GM23338 (cell line): ENCODE measurements around the gene C16orf95. TPM values are rescaled to one million over a fixed set of nuclear protein-coding genes. Genes with fewer than 3 reads are reported as not detected.

Experiments used
- ATAC-seq: fragments of 200-7000 bp; cut with Tn5 transposase; 3 replicates; pipeline ENCODE4 v1.9.1; 2020
- DNase-seq: peaks from one replicate; pipeline ENCODE4 v3.0.0-alpha.2; 2015; ENCODE audit warnings: low spot score
- H2AFZ ChIP-seq: fragments of 200-600 bp; sonication (generic); 2 replicates; pipeline ENCODE4 v1.8.0; 2016; ENCODE audit warnings: antibody characterized with exemption, mild to moderate bottlenecking, moderate library complexity
- H3F3A ChIP-seq: fragments of 200-600 bp; sonication (generic); replicated peaks from 2 replicates; pipeline ENCODE4 v1.8.0; 2017; ENCODE audit warnings: antibody characterized with exemption, mixed run types, low read depth
- H3K27ac ChIP-seq: fragments of 200-600 bp; sonication (generic); 2 replicates; pipeline ENCODE4 v1.6.1; 2016; ENCODE audit warnings: low read depth
- H3K27me3 ChIP-seq: fragments of 200-600 bp; sonication (generic); 2 replicates; pipeline ENCODE4 v1.8.0; 2016; ENCODE audit warnings: mild to moderate bottlenecking, mixed run types, moderate library complexity; ENCODE audit not compliant: insufficient read depth
- H3K36me3 ChIP-seq: fragments of 200-600 bp; sonication (generic); 2 replicates; pipeline ENCODE4 v1.8.0; 2016; ENCODE audit warnings: mild to moderate bottlenecking; ENCODE audit not compliant: insufficient read depth
- H3K4me1 ChIP-seq: fragments of 200-600 bp; sonication (generic); 2 replicates; pipeline ENCODE4 v1.8.0; 2016; ENCODE audit warnings: mild to moderate bottlenecking, moderate library complexity; ENCODE audit not compliant: insufficient read depth
- H3K4me2 ChIP-seq: fragments of 200-600 bp; sonication (generic); 2 replicates; pipeline ENCODE4 v1.7.1; 2017; ENCODE audit warnings: mixed run types
- H3K4me3 ChIP-seq: fragments of 200-600 bp; sonication (generic); 2 replicates; pipeline ENCODE4 v1.6.1; 2016; ENCODE audit warnings: mixed run types
- H3K79me2 ChIP-seq: fragments of 200-600 bp; sonication (generic); replicated peaks from 2 replicates; pipeline ENCODE4 v1.8.0; 2017; ENCODE audit warnings: mild to moderate bottlenecking; ENCODE audit not compliant: insufficient read depth
- H3K9me2 ChIP-seq: fragments of 200-600 bp; sonication (generic); 2 replicates; pipeline ENCODE4 v1.8.0; 2017; ENCODE audit not compliant: insufficient read depth
- H4K20me1 ChIP-seq: fragments of 200-600 bp; sonication (generic); replicated peaks from 2 replicates; pipeline ENCODE4 v1.8.0; 2017; ENCODE audit warnings: mild to moderate bottlenecking; ENCODE audit not compliant: insufficient read depth
- H3K27ac Mint-ChIP-seq: 2 replicates; pipeline ENCODE4 v1.8.0; 2020; ENCODE audit warnings: inconsistent platforms, mild to moderate bottlenecking, moderate library complexity, mixed read lengths
- H3K27me3 Mint-ChIP-seq: 3 replicates; pipeline ENCODE4 v1.8.0; 2022; ENCODE audit warnings: low read depth, mild to moderate bottlenecking, moderate library complexity, mixed read lengths, inconsistent platforms; ENCODE audit not compliant: insufficient read depth, poor library complexity
- H3K36me3 Mint-ChIP-seq: 3 replicates; pipeline ENCODE4 v1.8.0; 2021; ENCODE audit warnings: low read depth, mild to moderate bottlenecking, inconsistent platforms, moderate library complexity, mixed read lengths
- H3K4me1 Mint-ChIP-seq: 3 replicates; pipeline ENCODE4 v1.8.0; 2020; ENCODE audit warnings: mild to moderate bottlenecking, inconsistent platforms, mixed read lengths
- H3K4me3 Mint-ChIP-seq: 3 replicates; pipeline ENCODE4 v1.8.0; 2021; ENCODE audit warnings: moderate library complexity, mild to moderate bottlenecking, inconsistent platforms, mixed read lengths
- H3K9me3 Mint-ChIP-seq: 3 replicates; pipeline ENCODE4 v1.8.0; 2020; ENCODE audit warnings: moderate library complexity, mild to moderate bottlenecking, inconsistent platforms, mixed read lengths
- CREB1 ChIP-seq: fragments of 250-450 bp; sonication (Bioruptor Pico); IDR thresholded peaks from 2 replicates; pipeline ENCODE4 v1.5.0; 2020; ENCODE audit warnings: low read depth, mild to moderate bottlenecking, moderate library complexity
- CTCF ChIP-seq, 2 experiments: fragments of 200-600 bp in 1 of 2; sonication (generic) in 1 of 2; conservative IDR thresholded peaks; 2 replicates each; pipeline versions ENCODE4 v1.5.1 to v1.6.1; 2016 to 2017; ENCODE audit warnings: antibody characterized with exemption in 2 of 2, low read depth in 2 of 2, mild to moderate bottlenecking in 2 of 2, moderate library complexity in 1 of 2
- EZH2 ChIP-seq: fragments of 200-600 bp; sonication (generic); IDR thresholded peaks from one replicate; pipeline ENCODE4 v1.8.0; 2017; ENCODE audit warnings: antibody characterized with exemption, mild to moderate bottlenecking, low read depth; ENCODE audit not compliant: unreplicated experiment
- EZH2phosphoT487 ChIP-seq: fragments of 200-600 bp; sonication (generic); IDR thresholded peaks from one replicate; pipeline ENCODE4 v1.8.1; 2018; ENCODE audit warnings: antibody characterized with exemption; ENCODE audit not compliant: unreplicated experiment
- JUNB ChIP-seq: IDR thresholded peaks from one replicate; pipeline ENCODE4 v1.6.1; 2016; ENCODE audit warnings: antibody characterized with exemption; ENCODE audit not compliant: unreplicated experiment
- NANOG ChIP-seq: IDR thresholded peaks from 2 replicates; pipeline ENCODE4 v1.6.1; 2016; ENCODE audit warnings: antibody characterized with exemption, borderline replicate concordance
- POLR2AphosphoS5 ChIP-seq: IDR thresholded peaks from 2 replicates; pipeline ENCODE4 v1.6.1; 2016; ENCODE audit warnings: antibody characterized with exemption, low read depth
- STAT1 ChIP-seq: IDR thresholded peaks from one replicate; pipeline ENCODE4 v1.6.1; 2016; ENCODE audit warnings: antibody characterized with exemption; ENCODE audit not compliant: unreplicated experiment
- ZNF114 ChIP-seq: fragments of 250-450 bp; sonication (Bioruptor Pico); IDR thresholded peaks from 2 replicates; pipeline ENCODE4 v1.5.0; 2020; ENCODE audit warnings: mild to moderate bottlenecking, moderate library complexity
- ZNF331 ChIP-seq: fragments of 250-450 bp; sonication (Bioruptor Pico); IDR thresholded peaks from 2 replicates; pipeline ENCODE4 v1.5.0; 2020; ENCODE audit warnings: low read depth, mild to moderate bottlenecking, moderate library complexity
- ZNF462 ChIP-seq: fragments of 250-450 bp; sonication (Bioruptor Pico); IDR thresholded peaks from 2 replicates; pipeline ENCODE4 v1.5.0; 2020; ENCODE audit warnings: mild to moderate bottlenecking, moderate library complexity
- polyA plus RNA-seq: library from polyadenylated mRNA; unstranded; fragments of >200 nt; fragmentation: Nextera tagmentation; extraction: Ambion mirVana; gene quantifications from 2 replicates; pipeline ENCODE4 v1.2.1, GENCODE V29; 2016
- total RNA-seq: library from RNA; depleted of rRNA; stranded (reverse); fragments of >200 nt; shearing (Covaris generic); gene quantifications from 2 replicates; pipeline ENCODE4 v1.2.3, GENCODE V29; 2014
- TF ChIP-seq, protein P1 (sequence below): IDR thresholded peaks from one replicate; pipeline ENCODE4 v1.6.1; 2018; ENCODE audit warnings: antibody characterized with exemption; ENCODE audit not compliant: unreplicated experiment
- TF ChIP-seq, protein P2 (sequence below): IDR thresholded peaks from 2 replicates; pipeline ENCODE4 v1.6.1; 2016; ENCODE audit warnings: antibody characterized with exemption

Gene C16orf95
- total and polyA plus RNA-seq, 2 experiments from 2014 or later = 1.2 to 3.9 TPM

- Histone ChIP-seq H3K4me3 (no peak overlapping the region), H3K27ac (no peak overlapping the region), H3F3A (no peaks in the 10 kb centered on the region), H3K36me3 (no peaks in the 10 kb centered on the region), H3K9me2 (no peaks in the 10 kb centered on the region), H2AFZ (no peak overlapping the region), H3K4me2 (no peak overlapping the region), H3K79me2 (no peaks in the 10 kb centered on the region), H3K4me1 (no peaks in the 10 kb centered on the region), H3K27me3 (no peaks in the 10 kb centered on the region), H4K20me1 (no peaks in the 10 kb centered on the region)
- Mint-ChIP-seq H3K9me3 (no peaks in the 10 kb centered on the region; the same call in 2 of the 3 replicates), H3K36me3 (no peaks in the 10 kb centered on the region; the same call in 2 of the 3 replicates), H3K27ac (no peak overlapping the region), H3K4me3 (no peak overlapping the region), H3K4me1 (peaks cover 4% of the 10 kb centered on the region), H3K27me3 (no peaks in the 10 kb centered on the region)
- no peak for DNase-seq
- no peak for TF ChIP-seq POLR2AphosphoS5
- TF ChIP-seq, protein P1, sequence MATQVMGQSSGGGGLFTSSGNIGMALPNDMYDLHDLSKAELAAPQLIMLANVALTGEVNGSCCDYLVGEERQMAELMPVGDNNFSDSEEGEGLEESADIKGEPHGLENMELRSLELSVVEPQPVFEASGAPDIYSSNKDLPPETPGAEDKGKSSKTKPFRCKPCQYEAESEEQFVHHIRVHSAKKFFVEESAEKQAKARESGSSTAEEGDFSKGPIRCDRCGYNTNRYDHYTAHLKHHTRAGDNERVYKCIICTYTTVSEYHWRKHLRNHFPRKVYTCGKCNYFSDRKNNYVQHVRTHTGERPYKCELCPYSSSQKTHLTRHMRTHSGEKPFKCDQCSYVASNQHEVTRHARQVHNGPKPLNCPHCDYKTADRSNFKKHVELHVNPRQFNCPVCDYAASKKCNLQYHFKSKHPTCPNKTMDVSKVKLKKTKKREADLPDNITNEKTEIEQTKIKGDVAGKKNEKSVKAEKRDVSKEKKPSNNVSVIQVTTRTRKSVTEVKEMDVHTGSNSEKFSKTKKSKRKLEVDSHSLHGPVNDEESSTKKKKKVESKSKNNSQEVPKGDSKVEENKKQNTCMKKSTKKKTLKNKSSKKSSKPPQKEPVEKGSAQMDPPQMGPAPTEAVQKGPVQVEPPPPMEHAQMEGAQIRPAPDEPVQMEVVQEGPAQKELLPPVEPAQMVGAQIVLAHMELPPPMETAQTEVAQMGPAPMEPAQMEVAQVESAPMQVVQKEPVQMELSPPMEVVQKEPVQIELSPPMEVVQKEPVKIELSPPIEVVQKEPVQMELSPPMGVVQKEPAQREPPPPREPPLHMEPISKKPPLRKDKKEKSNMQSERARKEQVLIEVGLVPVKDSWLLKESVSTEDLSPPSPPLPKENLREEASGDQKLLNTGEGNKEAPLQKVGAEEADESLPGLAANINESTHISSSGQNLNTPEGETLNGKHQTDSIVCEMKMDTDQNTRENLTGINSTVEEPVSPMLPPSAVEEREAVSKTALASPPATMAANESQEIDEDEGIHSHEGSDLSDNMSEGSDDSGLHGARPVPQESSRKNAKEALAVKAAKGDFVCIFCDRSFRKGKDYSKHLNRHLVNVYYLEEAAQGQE = no peak
- no peak for TF ChIP-seq CTCF (conservative IDR thresholded peaks at IDR 0.05; ENCODE audit: low read depth in 2 of 2)
- TF ChIP-seq NANOG = no peak
- TF ChIP-seq EZH2phosphoT487 = no peak
- no peak for TF ChIP-seq ZNF331 (CRISPR knock-in tag)
- no peak for TF ChIP-seq JUNB
- no peak for TF ChIP-seq ZNF114 (CRISPR knock-in tag)
- TF ChIP-seq STAT1 = no peak
- TF ChIP-seq, protein P2, sequence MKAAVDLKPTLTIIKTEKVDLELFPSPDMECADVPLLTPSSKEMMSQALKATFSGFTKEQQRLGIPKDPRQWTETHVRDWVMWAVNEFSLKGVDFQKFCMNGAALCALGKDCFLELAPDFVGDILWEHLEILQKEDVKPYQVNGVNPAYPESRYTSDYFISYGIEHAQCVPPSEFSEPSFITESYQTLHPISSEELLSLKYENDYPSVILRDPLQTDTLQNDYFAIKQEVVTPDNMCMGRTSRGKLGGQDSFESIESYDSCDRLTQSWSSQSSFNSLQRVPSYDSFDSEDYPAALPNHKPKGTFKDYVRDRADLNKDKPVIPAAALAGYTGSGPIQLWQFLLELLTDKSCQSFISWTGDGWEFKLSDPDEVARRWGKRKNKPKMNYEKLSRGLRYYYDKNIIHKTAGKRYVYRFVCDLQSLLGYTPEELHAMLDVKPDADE = no peak
- TF ChIP-seq ZNF462 (CRISPR knock-in tag) = no peak
- TF ChIP-seq EZH2 = no peak
- TF ChIP-seq CREB1 (CRISPR knock-in tag) = no peak
- ATAC-seq = no peak
These were observed 49.6 kb downstream of the C16orf95 start for GRCh38 chr16:87267566-87267965.
